ENCODE results near the gene NXPH3.

The NXPH3 gene

DNA sequence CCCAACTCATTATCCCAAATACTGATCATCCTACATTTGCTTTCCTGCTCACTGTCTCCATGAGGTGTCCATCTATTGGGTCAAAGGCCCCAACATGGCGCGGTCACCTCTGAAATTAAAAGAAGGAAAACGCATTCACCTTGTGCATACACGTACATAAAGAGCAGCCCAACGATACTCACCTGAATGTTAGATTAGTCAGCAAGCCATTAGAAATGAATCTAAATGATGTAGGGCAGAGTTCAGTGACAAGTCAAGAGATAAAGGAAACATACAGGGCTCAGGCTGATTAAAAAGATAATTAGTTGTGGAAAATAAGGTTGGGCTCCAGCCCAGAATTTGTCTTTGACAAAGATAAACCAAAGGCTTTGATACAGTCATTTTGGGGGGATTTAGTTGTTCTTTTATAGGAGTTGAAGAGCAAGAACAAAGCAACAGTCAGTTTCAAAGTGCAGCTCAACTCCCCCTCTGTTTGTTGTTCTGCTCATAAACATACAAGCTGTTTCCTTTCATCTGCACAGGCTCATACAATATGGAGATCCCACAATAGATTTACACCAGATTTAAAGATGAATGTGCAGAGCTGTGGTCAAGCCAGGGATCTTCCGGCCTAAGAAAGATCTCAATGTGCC, 21.1 kb downstream of the NXPH3 start:
- no peak for DNase-seq

DNA sequence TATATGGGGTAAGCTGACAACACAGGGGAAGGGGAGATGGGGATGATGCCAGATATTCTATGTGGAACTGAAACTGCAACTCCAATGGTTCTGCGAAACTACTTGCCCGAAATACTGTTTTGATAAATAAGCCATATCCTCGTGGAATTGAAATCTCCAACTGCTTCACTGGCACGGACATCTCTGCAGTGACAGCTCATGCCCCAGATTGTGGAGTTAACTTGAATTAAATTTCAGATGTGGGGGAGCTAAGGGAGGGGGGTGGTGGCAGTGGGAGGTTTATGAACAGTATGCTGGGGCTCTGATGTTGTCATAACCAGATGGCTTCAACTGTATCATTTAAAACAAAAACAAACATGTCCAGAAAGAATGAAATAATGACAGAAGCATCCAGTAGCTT, 21.8 kb downstream of the NXPH3 start:
- no peak for DNase-seq

DNA sequence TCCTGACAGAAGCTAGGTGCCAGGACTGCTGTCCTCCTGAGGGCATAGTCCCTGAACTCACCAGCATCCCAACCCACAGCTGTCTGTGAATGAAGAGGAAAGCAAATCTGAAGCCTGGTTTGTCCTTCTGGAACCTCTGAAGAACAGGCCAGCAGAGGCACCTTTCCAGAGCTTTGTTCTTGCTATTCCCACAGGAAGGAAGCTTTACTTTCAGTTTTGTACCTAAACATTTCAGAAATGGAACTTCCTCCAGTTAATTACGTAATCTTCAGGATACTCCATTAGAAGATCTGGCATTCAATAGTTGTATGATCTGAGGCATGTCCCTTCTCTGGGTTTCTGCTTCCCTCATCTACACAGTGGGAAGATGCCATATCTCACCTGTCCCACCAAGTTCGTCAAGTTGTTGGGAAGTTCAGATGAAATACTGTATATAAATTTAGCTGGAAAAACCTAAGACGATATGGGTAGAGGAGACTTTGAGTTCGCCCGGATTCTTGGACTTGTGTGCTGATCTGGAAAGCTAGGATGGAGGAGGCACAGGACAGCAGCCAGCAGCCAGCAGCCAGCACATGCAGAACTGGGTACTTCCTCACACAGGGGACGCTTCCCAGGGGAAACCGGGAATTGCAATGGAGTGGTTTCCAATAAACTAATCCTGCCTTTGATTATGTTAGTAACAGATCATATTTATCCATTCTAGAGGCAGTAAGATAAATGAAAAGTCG, 22.4 kb downstream of the NXPH3 start:
- no peak for DNase-seq

DNA sequence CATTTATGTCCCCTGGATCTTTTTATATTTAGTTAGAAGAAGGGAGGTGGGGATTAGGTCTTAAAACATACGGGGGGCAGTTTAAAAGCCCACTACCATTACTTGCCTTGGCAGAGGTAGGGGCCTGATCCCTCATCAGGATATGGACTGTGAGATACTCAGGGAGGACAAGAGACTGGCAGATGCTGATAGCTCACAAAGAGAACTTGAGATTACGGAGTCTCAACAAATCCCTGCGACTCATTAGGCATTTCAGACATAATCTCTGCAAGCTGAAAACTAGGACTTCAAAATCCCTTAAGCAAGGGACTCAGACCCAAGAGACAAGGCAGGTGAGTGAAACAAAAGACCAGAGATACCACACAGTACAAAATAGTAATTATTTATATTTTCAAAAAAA, 23.2 kb downstream of the NXPH3 start:
- DNase-seq, result no peak

DNA sequence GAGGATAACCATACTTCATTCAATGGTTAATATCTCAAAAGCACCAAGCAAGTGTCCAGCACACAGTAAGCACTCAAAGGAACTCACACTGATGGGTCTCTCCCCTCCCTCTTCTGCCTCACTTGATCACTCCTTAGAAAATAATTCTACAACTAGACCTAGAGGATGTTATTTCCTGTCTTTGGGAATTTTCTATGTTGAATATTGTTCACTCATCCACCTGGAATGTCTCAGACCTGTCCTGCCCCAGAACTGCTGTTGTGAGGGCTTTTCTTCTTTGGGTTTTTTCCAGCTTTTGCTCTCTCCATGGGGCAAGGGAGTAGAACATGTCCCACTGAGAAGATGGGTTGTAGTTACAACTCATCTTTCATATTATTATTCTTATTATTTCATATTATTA, 25.3 kb downstream of the NXPH3 start:
- no peak for DNase-seq

DNA sequence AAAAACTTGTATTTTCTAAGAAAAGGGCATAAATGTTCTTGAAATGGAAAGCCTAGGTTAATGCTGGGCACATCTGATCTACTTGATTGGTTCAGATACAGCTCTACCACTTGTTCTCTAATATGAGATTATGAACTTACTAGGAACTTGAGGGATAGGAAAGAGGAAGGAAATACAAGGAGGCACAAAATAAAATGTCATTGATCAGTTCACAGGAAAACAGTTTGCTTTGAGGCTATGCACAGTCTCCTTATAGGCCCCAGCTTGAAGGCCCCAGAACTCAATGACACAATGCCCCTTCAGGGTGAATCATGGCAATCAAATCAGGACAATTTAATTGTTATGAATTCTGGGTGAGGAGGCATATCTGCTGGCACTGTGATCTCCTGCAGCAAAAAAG, 27.1 kb downstream of the NXPH3 start:
- no peak for DNase-seq

DNA sequence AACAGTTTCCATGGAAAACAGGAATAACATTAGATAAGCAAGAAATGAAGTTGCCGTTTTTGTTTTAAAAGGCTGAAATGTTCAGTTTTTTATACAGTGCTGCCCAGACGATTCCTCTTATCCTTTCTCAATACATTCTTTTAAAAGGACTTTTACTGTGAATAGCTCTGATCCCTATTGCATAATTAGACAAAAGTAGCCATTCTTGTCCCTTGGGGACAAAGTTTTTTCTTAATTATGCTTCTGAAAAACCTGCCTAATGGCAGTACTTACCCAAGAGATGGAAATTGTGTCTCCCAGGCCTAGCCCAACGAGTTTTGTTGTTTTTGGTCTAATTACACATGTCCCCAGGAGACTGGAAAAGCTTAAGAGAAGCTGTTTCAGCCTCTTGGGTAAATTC, 27.6 kb downstream of the NXPH3 start:
- no peak for DNase-seq

DNA sequence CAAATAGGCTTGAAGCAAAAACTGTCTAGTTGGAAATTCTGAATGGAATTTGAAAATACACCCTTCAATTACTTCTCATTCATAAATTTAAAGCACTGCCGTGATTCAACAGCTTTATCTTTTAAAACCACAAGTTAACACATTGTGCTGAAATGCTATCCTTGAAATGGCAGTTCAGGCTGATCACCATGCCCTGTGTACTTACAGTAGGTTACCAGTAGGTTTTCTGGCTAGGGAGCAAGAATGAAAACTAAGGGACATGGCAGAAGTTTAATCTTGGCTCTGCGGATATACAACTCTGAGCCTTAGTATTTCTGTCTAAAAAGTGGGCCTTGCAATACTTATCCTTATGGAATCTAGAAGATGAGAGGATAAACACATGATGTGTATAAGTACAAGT, 28.0 kb downstream of the NXPH3 start:
- DNase-seq, result peak; percentile 39

DNA sequence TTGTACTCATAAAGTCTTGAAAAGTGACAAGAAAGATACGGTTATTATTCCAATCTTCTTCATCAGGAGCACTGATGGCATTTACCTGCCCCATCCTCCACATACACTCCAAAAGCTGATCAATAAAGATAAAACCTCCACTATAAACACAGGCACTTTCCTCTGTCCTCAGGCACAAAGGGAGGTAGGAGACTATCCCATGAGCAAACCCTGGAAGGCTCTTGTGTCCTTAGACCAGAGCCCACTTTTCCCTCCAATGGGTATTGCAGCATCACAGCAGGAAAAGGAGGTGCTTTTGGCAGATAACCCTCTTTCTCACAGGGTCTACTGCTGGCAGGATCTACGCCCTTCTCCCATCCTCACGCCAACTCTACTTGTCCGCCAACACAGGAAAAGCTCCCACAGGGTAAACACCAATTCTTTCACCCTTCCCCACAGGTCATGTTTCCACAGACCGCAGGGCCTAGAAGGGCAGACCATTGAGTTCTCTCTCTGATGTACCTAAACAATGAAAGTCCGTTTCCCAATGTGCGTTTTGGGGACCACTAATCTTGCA, 28.7 kb downstream of the NXPH3 start:
- DNase-seq, result no peak

DNA sequence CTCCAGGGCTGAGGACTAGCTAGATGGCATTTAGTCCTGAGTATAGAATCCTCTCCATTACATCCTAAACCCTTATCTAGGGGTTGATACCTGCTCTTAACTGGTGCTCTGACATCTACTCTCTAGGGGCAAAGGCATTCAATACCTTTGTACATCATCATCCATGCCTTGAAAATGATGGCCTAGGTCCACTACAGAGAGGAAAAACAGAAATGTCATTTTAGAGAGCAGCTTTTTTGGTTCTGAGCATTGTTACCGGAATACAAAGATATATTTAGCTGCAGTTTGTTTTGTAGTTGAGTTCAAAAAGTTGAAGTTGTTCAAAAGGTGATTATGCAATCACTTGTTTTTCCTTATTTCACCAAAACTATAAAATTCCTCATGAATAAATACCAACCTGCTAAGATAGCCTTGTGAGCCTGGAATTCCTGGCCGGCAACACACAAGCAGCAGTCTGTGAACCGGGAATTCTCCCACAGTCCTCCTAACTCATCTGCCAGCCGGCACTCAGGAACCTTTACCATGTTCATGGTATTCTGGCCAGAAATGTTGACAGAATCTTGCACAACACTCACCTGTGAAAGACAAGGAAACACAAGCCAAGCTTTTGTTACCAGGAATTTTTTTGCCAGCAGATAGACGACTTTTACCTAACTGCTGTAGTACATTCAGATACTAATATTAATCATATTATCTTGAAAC, 35.4 kb downstream of the NXPH3 start:
- DNase-seq, result no peak

DNA sequence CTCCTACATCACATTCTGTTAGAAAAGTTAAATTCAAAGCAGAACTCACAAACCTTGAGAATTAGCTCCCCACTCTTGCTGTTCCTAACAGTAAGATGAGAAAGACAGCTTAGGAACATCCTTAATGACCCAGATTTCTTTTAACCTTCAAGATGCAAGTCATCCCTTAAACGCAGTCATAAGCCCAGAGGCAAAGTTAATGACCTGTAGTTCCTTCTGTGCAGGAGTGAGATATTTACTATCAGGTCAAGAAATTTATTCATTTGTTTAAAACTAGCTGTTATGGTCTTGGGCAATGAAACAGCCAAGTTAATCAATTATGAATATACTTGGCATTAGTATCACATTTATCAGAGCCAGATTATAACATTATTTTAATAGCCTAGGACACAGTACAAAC, 37.1 kb downstream of the NXPH3 start:
- no peak for DNase-seq

DNA sequence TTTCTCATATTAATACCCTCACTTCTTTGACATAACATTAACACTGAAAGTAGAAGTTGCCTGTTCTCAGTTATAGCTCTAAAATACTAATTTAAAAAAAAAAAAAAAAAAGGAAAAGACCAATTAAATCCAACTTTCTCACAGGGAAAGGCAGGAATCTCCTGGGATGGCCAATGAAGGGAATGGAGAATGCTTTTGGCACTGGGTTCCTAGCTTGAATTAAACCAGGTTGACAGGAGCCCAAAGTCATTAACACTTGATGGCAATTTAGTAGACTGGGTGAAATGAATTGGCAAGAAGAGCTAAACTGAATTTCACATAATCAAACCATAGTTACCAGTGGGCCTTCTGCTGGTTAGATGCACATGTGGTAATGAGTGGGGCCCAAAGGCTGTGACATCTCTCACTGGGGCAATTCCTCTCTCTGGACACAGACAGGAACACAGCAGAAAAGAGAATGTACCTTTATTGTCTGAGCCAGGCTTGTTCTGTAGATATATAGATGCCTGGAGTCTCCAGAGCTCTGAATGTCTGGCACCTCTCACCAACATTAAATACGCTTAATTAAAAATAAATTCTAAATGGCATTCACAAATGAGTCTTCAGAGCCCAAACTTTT, 37.6 kb downstream of the NXPH3 start:
- no peak for DNase-seq

DNA sequence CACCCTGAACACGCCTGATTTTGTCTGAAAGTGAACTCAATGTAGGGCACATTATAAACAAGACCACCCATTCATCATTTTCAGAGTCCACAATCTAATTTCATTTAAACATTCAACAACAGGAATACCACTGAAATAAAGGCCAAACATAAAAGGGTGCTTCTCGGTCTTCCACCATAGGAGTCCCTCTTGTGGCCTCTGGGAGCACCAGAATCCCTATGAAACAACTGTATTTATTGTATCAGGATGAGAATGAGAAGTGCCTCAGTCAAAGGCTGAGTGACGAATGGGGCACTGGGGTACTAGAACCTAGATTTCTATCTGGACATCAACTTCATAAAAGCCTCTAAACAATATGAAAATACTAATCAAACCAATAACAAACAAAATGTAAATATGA, 40.4 kb downstream of the NXPH3 start:
- peak; percentile 14 for DNase-seq

DNA sequence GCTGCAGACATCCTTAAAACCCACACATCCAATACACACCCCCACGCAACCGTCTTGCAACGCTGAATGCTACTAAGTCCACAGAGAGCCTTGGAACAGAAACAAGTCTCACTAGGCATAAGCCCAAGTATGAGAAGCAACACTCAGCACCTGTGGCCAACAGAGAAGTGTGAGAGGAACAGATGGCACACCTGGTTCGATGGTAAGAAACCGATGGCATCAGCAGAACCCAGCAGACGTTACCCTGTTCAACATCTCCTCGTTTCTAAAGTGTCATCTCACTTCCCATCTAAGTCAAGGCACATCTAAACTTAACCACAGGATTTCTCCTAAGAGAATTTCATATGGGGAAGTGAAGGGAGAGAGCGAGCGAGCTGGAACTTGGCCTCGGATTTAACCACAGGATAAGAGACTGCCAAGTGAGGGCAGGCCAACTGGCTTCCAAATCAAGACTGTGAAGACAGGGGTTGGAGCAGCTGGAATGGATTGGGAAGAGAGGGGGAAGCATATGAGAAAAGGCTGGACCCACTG, 41.0 kb downstream of the NXPH3 start:
- DNase-seq, result no peak

DNA sequence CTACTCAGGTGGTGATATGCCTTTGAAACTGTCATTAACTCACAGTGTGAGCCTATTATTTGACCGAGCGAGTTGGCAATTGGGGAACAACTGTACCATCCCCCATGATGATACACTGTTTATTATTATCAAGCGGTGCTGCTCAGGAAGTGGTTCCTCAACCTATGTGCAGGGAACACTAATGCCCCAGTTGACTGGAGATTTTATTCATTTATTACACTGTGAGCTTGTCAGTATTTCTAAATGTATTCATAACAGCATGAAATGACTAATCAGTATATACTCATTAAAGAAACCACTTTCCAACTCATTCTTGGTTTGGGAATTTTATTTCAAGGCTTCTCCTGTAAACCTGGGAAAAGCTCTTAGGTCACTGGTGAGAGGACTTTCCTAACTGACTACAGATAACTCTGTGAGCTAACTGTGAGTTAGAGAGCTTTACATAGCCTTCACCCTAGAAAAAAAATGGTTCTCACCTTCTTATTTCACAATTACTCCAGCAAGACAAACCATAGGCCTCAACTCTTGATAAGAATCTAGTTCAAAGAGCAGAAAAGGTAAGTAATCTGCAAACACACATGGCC, 42.4 kb downstream of the NXPH3 start:
- no peak for DNase-seq

DNA sequence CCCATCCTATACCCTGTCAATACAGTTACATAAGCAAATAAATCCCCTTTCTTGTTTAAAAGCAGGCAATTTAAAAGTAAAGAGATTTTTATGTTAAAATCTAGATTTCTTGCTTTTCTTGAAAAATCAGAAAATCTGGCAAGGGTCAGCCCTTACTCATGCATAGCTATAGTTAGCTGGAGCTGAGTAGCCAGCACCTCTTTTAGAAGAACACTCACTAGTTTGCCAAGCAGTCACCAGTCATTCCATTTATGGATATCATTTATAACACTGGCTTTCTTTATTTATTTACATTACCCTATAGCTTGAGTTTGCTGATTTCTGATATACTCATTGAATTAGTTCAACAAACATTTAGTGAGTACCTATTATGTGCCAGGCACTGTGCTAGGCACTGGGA, 45.7 kb downstream of the NXPH3 start:
- no peak for DNase-seq

DNA sequence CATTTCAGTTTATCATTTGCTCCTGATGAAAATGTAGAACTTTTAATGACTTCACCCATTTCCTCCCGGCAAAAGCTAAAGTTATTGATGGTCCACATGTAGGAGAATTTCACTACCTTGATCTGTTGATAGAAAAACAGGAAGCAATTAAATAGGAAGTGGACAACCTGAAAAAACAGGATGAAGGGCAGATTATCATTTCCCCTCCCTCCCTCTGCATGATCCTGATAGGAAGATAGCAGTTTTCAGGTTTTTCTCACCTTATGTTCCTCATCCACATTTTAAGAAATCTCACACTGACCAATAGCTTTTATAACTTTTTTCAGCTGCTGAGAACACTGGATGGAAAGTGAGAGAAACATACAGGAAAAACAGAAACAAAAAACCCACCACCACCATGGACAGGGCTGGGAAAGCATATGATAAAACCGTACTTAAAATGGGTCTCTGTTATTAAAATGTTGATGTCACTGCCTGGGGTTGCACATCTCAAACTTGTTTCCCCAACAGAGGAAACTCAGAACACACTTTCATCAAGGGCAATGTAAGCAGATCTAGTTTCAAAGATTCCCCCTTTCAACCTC, 46.4 kb downstream of the NXPH3 start:
- no peak for DNase-seq

DNA sequence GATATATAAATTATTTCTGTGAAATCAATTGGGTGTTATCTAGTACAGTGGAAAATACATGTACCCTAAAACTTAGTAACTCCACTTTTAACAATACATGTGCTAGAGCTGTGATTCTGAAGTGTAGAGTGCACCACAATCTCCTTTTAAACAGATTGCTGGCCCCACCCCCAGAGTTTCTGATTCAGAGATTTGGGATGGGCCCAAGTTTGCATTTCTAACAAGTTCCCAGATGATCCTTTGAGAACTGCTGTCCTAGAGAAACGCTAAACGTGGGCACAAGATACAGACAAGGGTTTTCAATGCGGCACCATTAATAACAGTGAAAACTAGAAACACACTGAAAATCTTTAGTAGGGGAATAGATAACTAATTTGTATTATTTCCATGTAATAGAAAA, 49.2 kb downstream of the NXPH3 start:
- peak; percentile 14 for DNase-seq

DNA sequence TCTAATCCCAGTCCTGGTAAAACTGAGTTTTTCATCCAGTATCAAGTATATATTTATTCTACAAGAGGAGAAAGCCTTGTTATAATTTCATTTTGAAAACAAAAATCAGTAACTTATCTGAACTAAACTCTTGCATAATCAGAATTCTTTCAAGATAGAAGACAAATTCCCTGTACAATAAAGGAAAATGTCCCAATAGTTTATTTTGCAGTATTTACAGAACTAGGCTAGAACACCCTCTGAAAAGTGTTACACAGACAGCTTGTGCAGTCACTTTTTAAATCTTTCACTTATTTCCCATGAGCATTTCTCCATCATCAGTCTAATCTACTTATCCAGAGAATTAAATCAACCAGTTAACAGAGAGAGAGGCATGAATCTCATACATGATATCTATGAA, 53.8 kb downstream of the NXPH3 start:
- DNase-seq, result no peak

DNA sequence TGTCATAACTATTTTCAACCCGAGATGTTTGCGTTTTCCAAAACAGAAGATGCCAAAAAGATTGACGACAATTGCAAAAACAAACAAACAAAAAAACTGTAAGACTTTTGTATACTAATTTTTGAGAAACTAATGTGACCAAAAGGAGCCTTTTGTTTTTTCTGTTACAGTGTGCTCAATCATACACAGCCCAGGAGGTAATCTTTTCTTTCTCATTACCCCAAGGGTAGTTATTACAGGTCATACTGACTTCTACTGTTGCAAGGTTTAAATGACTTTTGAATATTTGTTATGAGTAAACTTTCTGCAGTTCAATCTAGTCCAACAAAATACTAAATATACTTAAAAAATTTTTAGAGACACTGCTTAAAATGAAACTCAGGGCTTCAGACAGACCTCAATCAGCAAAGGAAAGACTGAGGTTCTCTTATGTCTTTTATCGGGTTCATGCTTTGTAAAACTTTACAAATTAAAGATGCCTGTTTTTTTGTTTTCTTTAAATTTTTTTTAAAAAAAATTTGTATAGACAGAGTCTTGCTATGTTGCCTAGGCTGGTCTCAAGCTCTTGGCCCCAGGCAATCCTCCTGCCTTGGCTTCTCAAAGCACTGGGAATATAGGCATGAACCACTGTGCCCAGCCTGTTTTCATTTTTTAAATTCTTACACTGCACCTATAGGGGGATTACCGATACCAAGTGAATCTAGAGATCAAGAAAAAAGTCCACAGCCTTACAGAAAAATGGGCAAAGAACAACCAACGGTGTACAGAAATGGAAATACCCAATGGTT, 54.6 kb downstream of the NXPH3 start:
- no peak for DNase-seq

DNA sequence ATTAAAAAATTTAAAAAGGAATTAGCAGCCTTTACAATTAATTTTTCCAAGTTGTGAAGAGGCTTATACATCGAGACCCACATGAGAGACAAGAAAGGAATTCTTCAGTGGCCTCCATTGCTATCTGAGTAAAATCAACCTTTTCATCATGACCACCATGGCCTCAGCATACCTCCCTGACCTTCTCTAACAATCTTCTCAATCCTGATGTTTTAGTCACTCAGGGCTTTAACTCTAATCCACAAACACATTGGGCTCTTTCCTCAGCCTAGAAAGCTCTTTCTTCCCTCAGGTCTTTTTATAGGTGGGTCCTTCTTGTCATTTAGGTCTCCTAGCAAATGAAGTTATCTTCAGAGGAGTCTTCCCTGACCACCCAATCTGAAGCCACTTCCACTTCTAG, 55.8 kb downstream of the NXPH3 start:
- no peak for DNase-seq
